ENCODE data around the gene ZNF556.

DNA sequence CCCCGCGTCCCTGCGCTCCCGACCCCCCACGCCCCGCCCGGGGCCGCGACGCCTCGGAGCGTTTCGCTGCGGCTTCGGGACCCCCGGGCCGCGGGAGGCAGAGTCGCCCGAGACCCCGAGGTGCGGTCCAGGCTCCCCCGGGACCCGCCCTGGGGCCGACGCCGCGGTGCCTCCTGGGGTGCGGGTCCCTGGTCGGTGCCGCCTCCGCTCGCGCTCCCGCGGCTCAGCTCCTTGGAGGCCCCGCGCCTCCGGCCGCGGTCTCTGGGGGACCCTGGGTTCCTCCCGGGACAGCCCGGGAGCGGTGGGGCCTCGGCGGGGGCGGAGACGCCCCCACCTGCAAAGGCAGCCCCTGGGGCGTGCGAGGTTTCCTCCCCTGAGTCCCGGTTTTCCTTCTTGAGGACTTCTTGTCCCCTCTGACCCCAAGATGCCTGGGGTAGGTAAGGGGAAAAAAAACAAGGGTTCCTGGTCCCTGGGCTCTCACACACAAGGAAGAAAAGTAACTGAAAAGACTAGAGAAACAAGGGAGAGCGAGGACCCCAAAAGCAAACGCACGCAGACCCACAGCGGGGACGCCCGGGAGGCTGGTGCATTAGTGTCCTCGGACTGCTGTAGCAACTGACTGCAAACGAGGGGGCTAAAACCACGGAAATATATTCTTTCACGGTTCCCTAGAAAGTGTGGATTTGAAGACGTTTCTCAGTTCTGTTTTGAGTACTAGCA, 25.1 kb upstream of the ZNF556 start:
- no peak for TF ChIP-seq POLR2A (IDR thresholded peaks at IDR 0.05)
- TF ChIP-seq, protein P1, sequence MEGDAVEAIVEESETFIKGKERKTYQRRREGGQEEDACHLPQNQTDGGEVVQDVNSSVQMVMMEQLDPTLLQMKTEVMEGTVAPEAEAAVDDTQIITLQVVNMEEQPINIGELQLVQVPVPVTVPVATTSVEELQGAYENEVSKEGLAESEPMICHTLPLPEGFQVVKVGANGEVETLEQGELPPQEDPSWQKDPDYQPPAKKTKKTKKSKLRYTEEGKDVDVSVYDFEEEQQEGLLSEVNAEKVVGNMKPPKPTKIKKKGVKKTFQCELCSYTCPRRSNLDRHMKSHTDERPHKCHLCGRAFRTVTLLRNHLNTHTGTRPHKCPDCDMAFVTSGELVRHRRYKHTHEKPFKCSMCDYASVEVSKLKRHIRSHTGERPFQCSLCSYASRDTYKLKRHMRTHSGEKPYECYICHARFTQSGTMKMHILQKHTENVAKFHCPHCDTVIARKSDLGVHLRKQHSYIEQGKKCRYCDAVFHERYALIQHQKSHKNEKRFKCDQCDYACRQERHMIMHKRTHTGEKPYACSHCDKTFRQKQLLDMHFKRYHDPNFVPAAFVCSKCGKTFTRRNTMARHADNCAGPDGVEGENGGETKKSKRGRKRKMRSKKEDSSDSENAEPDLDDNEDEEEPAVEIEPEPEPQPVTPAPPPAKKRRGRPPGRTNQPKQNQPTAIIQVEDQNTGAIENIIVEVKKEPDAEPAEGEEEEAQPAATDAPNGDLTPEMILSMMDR (IDR thresholded peaks at IDR 0.05): no peak

All from adrenal gland (tissue), 5 donors.